ENCODE results near the gene FGFBP1.

DNA sequence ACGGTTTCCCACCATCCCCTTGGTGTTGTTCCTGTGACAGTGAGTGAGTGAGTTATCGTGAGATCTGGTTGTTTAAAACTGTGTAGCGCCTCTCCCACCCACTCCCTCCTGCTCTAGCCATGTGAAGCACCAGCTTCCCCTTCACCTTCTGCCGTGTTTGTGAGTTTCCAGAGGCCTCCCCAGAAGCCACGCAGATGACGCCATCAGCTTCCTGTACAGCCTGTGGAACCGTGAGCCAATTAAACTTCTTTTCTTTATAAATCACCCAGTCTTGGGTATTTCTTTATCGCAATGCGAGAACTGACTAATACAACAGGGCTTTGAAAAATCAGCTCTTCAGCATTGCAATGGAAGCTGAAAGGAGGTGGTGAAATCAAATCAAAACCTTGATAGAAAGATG lies 50.0 kb downstream of the FGFBP1 start:
- TF ChIP-seq, protein P1, sequence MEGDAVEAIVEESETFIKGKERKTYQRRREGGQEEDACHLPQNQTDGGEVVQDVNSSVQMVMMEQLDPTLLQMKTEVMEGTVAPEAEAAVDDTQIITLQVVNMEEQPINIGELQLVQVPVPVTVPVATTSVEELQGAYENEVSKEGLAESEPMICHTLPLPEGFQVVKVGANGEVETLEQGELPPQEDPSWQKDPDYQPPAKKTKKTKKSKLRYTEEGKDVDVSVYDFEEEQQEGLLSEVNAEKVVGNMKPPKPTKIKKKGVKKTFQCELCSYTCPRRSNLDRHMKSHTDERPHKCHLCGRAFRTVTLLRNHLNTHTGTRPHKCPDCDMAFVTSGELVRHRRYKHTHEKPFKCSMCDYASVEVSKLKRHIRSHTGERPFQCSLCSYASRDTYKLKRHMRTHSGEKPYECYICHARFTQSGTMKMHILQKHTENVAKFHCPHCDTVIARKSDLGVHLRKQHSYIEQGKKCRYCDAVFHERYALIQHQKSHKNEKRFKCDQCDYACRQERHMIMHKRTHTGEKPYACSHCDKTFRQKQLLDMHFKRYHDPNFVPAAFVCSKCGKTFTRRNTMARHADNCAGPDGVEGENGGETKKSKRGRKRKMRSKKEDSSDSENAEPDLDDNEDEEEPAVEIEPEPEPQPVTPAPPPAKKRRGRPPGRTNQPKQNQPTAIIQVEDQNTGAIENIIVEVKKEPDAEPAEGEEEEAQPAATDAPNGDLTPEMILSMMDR (conservative IDR thresholded peaks at IDR 0.05): no peak
- TF ChIP-seq EZH2 (IDR thresholded peaks at IDR 0.05; ENCODE audit: low read depth): no peak
